Activated CD8-positive, alpha-beta memory T cell treated with anti-CD3 and anti-CD28 coated beads for 36 hours (primary cell): ENCODE data around the gene CD6. TPM values are rescaled to one million over a fixed set of nuclear protein-coding genes. Genes with fewer than 3 reads are reported as not detected.

Experiments
- CTCF ChIA-PET: fragments of 350-600 bp; sonication (Branson Sonifier 250); formaldehyde crosslinking; loops from one replicate; lab custom pipeline; 2021; ENCODE audit warnings: antibody characterized with exemption; lab: Charles Lee
- POLR2A ChIA-PET: fragments of 350-600 bp; sonication (Branson Sonifier 250); formaldehyde crosslinking; loops from one replicate; lab custom pipeline; 2021; ENCODE audit warnings: antibody characterized with exemption; lab: Charles Lee
- total RNA-seq, 2 experiments: library from RNA; stranded (reverse); gene quantifications; one replicate each; pipeline ENCODE4 v1.2.3, GENCODE V29; 2021

The CD6 gene
- total RNA-seq, 2 experiments from 2014 or later = 209 to 212 TPM

DNA sequence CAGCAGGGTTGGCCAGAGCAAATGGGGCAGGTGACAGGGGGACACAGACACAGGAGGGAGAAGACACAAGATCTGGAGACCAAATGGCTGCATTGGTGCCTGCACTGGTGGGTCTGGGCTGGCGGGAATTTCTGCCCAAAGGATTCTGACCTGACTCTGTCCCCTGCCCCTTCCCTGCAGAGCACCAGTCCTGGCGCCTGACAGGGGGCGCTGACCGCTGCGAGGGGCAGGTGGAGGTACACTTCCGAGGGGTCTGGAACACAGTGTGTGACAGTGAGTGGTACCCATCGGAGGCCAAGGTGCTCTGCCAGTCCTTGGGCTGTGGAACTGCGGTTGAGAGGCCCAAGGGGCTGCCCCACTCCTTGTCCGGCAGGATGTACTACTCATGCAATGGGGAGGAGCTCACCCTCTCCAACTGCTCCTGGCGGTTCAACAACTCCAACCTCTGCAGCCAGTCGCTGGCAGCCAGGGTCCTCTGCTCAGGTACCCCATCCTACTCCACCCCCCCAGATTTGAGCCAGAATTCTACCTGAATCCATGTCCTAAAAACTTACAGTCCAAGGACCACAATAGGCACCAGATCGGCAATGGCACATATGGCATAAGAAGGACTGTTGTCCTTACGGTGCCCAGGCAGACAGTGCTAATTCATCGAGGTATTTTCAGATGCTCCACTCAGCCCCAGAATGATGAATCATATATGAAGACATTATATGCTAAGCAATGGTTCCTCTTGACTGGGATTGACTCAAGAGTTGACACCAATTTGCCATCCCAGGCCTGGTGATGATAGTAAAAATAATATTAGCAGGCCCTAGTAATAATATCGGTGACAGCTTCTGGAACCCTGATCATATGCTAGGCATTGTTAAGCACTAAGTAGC, 38.2 kb downstream of the CD6 start:
- ChIA-PET CTCF (interaction anchor here (0.6 kb wide), 2 partner anchors 49 to 126 kb away, joined by 3 to 4 read pairs; no protein-coding TSS in a partner anchor), POLR2A (interaction anchor here (1.1 kb wide), 1 partner anchor 24 kb away, joined by 3 read pairs; no protein-coding TSS in a partner anchor)

DNA sequence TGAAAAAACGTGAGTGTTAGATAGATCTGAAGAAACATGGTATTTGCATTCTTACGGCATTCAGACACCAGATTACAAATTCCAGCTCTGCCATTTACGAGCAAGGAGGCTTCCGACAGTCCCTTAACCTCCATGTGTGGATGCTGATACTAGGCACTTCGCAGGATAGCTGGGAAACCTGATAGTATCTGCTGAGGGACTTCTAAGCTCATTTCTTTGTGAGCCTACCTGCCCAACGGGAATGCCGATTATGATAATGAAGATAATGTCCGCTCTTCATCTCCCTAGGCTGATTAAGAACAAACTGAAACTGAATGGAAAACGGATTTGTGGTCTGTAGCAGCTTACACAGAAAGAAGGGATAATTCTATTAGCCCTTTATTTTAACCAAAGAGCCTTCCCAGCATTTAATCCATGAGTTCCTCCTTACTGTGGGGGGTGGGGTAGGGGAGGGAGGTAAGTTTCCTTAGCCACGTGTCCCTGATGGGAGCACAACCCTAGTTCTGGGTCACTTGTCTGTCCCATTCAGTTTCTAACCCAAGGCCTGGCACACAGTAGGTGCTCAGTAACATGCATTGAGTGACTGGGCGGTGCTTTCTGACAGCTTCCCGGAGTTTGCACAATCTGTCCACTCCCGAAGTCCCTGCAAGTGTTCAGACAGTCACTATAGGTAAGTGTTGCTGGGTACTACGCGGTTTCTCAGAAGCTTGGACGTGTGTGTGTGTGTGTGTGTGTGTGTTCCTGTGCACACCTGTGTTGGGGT, 39.2 kb downstream of the CD6 start:
- ChIA-PET POLR2A (interaction anchor here (0.8 to 1.1 kb wide), 2 partner anchors 25 to 32 kb away, joined by 3 read pairs; no protein-coding TSS in a partner anchor), CTCF (no interaction called here)

- POLR2A ChIA-PET = interaction anchor here (0.6 kb wide), 1 partner anchor 16 kb away, joined by 4 read pairs; no protein-coding TSS in a partner anchor
- CTCF ChIA-PET = no interaction called here
Measured at GRCh38 chr11:61011229-61011870, 39.9 kb downstream of the CD6 start.

DNA sequence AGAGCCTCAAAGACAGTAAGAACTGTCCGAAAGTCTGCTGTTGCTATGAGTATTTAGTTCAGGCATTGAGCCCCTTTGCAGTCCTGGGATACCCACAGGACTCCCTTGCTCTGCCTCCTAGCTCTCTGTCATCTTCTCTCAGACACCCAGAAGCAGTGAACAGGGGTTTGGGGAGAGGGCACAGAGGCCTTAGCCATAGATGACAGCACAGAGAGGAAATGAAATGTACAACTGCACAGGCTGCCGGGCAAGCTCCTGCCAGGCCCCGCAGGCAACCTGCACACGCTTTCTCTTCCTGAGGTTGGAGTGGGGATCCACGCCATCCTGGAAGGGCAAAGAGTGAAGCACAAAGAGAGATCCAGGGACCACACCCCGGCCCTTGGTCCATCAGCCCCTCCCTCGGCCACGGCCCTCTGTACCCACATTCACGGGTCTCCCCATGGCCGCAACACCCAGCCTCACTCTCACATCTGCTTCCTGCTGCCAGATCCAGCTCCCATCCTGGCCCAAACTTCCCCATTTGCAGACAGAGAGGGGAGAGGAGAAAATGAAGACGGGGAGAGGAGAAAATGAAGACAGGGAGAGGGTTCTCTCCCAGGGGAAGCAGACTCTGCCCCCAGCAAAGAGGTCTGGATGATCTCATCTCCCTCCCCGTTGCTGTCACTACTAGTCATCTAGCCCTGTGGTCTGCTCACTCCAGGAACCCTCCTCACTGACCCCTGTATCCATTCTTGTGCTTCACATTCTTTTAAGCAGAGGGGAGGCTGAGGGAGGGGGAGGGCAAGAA, 40.7 kb downstream of the CD6 start:
- CTCF ChIA-PET = interaction anchor here (0.9 kb wide), 1 partner anchor 42 kb away, joined by 3 read pairs; no protein-coding TSS in a partner anchor
- POLR2A ChIA-PET = interaction anchor here (0.6 kb wide), 1 partner anchor 17 kb away, joined by 4 read pairs; no protein-coding TSS in a partner anchor

DNA sequence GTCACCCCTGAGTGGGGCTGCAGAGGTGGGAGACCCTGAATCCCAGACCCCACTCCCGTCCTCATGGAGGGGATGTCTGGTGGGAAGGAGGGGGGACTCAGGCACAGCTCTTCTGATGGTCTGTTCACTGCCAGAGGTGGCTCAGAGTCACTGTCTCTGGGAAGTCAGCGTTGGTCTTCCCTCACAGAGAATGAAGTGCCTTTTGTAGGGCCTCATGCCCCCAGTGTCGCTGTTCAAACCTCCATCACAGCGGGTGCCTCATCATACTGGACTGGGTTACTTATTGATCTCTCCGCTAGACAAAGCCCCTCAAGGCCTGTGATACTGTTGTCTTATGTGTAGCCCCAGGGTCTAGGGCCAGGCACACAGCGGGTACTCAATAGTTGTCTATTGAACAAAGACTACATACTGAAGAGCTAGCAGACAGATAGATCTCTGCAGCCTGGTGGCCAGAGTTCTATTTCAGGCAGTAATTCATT, 41.3 kb downstream of the CD6 start:
- ChIA-PET POLR2A (no interaction called here), CTCF (interaction anchor here (0.9 kb wide), 1 partner anchor 43 kb away, joined by 3 read pairs; no protein-coding TSS in a partner anchor)

GRCh38 chr11:61018059-61018458, 46.6 kb downstream of the CD6 start:
- POLR2A ChIA-PET = no interaction called here
- CTCF ChIA-PET = no interaction called here

DNA sequence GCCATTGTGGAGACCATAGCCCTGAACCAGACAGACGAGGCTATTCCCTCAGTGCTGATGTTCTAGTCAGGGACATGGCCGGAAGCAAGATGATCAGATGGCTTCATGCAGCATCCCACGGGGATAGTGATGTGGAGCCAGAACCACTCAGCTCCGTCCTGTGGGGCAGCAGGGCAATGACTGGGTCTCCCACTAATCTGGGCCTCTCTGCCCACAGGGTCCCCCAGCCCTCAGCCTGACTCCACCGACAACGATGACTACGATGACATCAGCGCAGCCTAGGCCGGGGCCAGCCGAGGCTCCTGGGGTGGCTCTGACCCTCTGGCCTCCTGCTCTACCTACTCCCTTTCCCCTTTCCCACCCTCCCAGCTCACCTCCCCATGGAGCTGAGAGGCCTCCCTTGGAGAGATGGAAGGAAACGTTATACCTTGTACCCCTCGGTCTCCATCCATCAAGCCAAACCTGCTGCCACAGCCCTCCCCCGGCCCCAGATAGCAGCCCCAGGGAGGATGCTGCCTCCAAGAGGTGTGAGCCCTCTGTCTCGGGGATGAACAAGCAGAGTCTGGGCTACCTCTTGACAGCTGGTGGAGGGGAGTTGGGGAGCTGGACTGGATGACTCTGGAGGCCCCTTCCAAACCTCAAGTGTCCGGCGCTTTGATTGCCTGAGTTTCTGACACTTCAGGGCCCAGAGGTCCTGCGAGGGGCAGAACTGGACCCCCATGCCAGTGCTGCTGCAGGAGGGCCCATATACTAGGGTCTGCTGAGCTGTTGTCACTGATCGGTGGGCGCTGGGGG, 47.8 kb downstream of the CD6 start:
- ChIA-PET CTCF (interaction anchor here (1.2 kb wide), 1 partner anchor 12 kb away, joined by 3 read pairs; no protein-coding TSS in a partner anchor), POLR2A (interaction anchor here (0.5 kb wide), 1 partner anchor 32 kb away, joined by 11 read pairs; no protein-coding TSS in a partner anchor)

GRCh38 chr11:61019832-61020405, 48.4 kb downstream of the CD6 start:
- ChIA-PET CTCF (interaction anchor here (1.2 kb wide), 1 partner anchor 13 kb away, joined by 3 read pairs; no protein-coding TSS in a partner anchor), POLR2A (no interaction called here)

GRCh38 chr11:61020551-61021235, 49.2 kb downstream of the CD6 start:
- ChIA-PET POLR2A (no interaction called here), CTCF (no interaction called here)

DNA sequence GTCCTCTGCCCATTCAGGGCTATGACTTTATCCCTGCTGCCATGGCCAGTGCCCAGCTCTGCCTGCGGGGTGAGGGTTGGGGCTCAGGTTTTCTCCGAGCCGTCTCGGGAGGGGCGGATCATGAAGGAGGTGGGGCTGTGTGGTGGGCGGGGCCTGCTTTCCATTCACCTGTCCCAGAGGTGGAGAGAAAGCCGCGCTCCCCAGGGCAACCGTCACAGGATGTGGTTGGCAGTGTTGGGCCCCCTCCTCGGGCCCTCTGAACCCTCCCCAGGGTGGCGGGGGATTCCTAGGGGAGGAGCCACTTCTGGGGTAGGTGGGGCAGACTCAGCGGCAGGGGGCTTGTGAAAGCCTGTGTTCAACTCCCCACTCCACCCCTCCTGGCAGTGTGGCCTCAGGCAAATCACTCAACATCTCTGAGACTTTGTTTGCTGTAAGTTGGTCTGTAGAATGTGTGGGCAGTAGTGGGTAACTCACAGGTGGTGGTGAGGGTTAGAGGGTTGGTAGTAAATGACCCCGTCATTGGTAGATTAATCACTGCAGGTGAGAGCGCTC, 50.3 kb downstream of the CD6 start:
- ChIA-PET POLR2A (interaction anchor here (0.6 to 2.3 kb wide), 2 partner anchors 20 to 70 kb away, joined by 6 to 9 read pairs; no protein-coding TSS in a partner anchor), CTCF (no interaction called here)

GRCh38 chr11:61022311-61023085, 51.0 kb downstream of the CD6 start:
- CTCF ChIA-PET = interaction anchor here (0.6 to 1.3 kb wide), 3 partner anchors 20 to 271 kb away, joined by 3 to 4 read pairs (median 4); no protein-coding TSS in a partner anchor
- POLR2A ChIA-PET = interaction anchor here (0.6 to 2.3 kb wide), 4 partner anchors 20 to 89 kb away, joined by 4 to 9 read pairs (median 8); no protein-coding TSS in a partner anchor

DNA sequence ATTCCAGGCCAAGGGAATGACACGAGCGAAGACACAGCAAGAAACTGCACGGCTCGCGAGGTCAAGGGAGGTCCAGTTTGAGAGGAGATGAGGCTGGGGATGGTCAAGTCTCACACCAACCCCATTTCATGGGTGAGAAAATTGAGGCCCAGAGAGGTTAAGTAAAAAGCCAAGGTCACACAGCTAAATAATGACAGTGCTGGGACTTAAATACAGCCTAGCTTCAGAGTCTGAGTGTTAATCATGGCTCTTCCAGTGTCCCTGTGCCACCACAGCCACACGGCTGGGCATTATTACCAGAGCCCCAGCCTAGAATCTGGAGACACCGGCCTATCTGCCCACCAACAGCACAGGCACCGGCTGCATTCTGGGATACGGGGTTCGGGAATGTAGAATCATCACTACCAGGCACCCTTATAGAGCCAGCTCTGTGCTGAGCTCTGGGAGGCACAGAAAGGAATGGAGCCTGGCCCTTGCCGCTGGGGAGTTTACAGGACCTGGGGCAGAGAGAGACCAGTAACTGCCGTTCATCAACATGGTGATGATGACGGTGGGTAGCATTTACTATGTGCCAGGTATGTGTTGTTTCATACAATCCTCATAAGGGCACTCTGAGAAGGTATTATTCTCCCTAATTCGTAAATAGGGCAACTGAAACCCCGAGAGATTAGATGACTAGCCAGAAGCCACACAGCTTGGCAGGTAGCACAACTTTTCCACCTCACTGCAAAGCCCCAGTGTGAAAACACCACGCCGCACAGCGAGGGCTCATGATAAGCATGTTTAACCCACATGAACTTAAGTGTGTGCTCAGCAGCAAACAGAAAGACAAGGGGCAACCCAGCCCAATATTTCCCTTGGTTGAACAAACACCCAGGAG, 51.8 kb downstream of the CD6 start:
- ChIA-PET POLR2A (interaction anchor here (1.1 to 2.3 kb wide), 4 partner anchors 17 to 88 kb away, joined by 3 to 9 read pairs (median 6); no protein-coding TSS in a partner anchor), CTCF (interaction anchor here (1.1 to 1.3 kb wide), 3 partner anchors 16 to 41 kb away, joined by 3 to 4 read pairs (median 4); no protein-coding TSS in a partner anchor)

DNA sequence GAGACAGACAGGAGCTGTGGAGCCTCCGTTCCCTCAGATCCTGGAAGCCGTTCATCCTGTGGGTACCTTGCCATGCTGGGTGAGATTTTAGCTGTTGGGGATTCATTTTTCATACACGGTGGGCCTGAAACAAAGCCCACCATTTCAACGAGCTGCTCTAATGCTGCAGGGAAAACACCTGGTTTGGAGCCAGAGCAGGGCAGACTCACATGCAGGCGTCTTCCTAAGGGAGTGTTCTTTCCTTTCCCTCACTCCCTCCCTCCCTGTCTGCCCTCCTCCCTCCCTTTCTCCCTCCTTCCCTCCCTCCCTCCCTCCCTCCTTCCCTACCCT, 52.5 kb downstream of the CD6 start:
- POLR2A ChIA-PET = interaction anchor here (0.7 to 2.3 kb wide), 4 partner anchors 17 to 38 kb away, joined by 3 to 9 read pairs (median 6); no protein-coding TSS in a partner anchor

More for the DNA sequence above, 52.5 kb downstream of the CD6 start:
- CTCF ChIA-PET = interaction anchor here (1.1 to 1.2 kb wide), 2 partner anchors 16 to 42 kb away, joined by 3 to 4 read pairs; no protein-coding TSS in a partner anchor
